Tibial nerve (tissue), 4 donors: Measurements from ENCODE around the gene LSR.

Source experiments
- CTCF ChIP-seq, 5 experiments: fragments of 200-600 bp in 3 of 5; fragments of 450-650 bp in 2 of 5; sonication (generic) in 3 of 5; IDR thresholded peaks; one replicate each; pipeline ENCODE4 v1.5.1; 2016 to 2019; ENCODE audit warnings: antibody characterized with exemption in 5 of 5, mild to moderate bottlenecking in 3 of 5, moderate library complexity in 2 of 5
- EP300 ChIP-seq, 2 donors: sonication (generic); formaldehyde crosslinking; IDR thresholded peaks; one replicate each; pipeline ENCODE4 v1.6.1; 2017; ENCODE audit warnings: antibody characterized with exemption in 2 of 2, mild to moderate bottlenecking in 1 of 2
- POLR2A ChIP-seq, 2 donors: fragments of 450-650 bp; IDR thresholded peaks; one replicate each; pipeline ENCODE4 v1.6.1; 2017; ENCODE audit warnings: antibody characterized with exemption in 2 of 2, mild to moderate bottlenecking in 2 of 2, moderate library complexity in 2 of 2

- TF ChIP-seq CTCF (IDR thresholded peaks at IDR 0.05) (no peak), POLR2A (IDR thresholded peaks at IDR 0.05) (no peak), EP300 (IDR thresholded peaks at IDR 0.05) (no peak)
Measured at GRCh38 chr19:35306473-35307246, 57.9 kb downstream of the LSR start.
